GM18508 (cell line): ENCODE results near the gene DCST1.

Source experiments
- ATAC-seq: cut with Tn5 transposase; IDR thresholded peaks from one replicate; pipeline ENCODE4 v1.9.1; 2021; ENCODE audit warnings: moderate number of reproducible peaks; ENCODE audit not compliant: insufficient read depth, unreplicated experiment

Gene DCST1

DNA sequence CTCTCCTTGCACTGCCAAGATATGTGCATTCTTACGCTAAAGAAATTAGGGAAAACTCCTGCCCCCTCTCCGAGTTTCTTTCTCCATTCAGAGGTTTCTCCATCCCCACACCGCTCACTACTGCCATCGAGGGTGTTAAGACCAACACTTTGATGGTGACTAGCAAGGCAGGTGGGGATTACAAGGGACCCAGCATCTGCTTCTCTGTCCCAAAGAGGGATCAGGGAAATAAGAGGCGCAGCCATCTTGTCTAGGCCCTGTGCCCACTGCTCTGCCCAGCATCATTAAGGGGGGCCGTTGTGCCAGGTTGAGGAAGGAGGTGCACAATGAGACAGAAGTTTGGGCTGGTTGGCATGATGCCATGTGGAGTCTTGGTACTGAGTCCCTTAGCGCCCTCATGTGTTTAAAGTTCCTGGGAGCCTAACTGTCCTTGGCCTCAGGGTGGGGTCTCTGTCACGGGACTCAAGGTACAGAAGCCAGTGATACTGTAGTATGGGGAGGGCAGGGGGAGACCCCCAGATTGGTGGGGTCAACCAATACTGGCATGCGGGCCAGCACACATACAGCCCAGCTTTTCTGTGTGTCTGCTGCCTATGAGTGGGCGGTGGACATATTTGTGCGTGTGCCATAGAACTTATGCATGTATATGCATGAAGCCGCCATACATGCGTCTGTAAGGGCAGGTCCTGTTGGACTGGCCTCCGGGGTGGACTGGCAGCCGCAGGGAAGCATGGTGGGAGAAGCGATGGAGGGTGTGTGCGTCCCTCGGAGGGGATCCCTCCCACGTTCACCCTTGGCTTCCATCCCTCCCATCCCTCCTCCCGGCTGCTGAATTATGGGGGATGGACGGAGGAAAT is 50.5 kb downstream of the DCST1 start:
- no peak for ATAC-seq

DNA sequence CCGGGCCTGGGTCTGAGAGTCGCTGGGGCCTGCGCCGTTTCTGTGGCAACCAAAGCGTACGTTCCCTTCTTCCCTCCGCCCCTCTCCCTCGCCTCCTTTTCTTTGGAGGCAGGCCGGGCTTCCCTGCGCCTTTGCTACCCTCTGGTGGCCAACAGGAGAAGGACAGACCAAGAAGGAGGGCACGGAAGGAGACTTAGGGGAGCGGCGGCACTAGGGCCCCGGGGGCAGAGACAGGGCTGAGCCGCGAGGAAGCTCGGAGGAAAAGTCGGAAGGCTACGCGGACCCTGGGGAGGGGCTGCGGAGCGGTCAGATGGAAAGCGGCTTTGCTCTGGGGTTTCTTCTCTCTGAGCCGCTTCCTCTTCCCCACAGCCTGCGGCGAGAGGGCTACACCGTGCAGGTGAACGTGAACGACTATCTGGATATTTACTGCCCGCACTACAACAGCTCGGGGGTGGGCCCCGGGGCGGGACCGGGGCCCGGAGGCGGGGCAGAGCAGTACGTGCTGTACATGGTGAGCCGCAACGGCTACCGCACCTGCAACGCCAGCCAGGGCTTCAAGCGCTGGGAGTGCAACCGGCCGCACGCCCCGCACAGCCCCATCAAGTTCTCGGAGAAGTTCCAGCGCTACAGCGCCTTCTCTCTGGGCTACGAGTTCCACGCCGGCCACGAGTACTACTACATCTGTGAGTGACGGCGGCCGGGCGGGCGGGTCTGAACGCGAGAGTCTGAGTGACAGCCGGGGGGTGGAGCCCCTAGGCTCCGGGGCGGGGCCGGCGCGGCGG is 51.3 kb downstream of the DCST1 start:
- peak; percentile 50 for ATAC-seq

DNA sequence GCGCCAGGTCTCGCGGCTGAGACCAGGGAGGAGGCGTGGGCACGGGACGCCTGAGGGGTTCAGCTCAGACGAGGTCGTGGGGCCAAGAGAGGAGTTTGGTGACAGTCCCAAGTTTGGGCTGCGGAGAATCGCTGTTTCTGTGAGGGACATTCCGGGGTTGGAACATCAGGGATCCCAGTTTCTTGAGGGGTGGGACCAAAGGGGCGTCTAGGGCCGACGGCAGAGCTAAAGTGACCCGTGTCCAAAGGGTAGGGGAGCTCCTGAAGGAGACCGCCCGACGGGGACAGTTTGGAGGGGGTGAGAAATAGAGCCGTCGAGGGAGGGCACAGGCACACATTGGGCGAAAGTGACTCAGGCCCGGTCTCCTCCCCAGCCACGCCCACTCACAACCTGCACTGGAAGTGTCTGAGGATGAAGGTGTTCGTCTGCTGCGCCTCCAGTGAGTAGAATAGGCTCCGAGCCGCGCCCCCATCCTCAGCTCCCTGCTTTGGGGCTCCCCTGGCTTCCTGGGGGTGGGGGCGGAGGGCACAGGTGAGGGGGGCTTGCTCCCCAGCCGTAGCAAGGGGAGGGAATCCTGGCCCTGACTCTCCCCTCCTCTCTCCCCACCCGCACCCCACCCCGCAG is 52.0 kb downstream of the DCST1 start:
- no peak for ATAC-seq

DNA sequence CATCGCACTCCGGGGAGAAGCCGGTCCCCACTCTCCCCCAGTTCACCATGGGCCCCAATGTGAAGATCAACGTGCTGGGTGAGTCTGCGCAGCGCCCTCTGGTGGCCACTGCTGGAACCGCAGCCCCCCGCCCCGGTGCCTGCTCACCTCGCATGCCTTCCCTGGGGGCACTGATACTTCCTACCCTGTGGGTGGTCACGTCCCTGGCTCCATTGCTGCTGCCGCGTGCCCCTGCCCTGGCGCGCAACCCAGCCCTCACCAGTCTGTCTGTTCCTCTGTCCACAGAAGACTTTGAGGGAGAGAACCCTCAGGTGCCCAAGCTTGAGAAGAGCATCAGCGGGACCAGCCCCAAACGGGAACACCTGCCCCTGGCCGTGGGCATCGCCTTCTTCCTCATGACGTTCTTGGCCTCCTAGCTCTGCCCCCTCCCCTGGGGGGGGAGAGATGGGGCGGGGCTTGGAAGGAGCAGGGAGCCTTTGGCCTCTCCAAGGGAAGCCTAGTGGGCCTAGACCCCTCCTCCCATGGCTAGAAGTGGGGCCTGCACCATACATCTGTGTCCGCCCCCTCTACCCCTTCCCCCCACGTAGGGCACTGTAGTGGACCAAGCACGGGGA is 52.6 kb downstream of the DCST1 start:
- no peak for ATAC-seq

DNA sequence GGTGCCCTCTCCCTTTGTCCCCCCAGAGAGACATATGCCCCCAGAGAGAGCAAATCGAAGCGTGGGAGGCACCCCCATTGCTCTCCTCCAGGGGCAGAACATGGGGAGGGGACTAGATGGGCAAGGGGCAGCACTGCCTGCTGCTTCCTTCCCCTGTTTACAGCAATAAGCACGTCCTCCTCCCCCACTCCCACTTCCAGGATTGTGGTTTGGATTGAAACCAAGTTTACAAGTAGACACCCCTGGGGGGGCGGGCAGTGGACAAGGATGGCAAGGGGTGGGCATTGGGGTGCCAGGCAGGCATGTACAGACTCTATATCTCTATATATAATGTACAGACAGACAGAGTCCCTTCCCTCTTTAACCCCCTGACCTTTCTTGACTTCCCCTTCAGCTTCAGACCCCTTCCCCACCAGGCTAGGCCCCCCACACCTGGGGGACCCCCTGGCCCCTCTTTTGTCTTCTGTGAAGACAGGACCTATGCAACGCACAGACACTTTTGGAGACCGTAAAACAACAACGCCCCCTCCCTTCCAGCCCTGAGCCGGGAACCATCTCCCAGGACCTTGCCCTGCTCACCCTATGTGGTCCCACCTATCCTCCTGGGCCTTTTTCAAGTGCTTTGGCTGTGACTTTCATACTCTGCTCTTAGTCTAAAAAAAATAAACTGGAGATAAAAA is 53.4 kb downstream of the DCST1 start:
- ATAC-seq, result no peak

DNA sequence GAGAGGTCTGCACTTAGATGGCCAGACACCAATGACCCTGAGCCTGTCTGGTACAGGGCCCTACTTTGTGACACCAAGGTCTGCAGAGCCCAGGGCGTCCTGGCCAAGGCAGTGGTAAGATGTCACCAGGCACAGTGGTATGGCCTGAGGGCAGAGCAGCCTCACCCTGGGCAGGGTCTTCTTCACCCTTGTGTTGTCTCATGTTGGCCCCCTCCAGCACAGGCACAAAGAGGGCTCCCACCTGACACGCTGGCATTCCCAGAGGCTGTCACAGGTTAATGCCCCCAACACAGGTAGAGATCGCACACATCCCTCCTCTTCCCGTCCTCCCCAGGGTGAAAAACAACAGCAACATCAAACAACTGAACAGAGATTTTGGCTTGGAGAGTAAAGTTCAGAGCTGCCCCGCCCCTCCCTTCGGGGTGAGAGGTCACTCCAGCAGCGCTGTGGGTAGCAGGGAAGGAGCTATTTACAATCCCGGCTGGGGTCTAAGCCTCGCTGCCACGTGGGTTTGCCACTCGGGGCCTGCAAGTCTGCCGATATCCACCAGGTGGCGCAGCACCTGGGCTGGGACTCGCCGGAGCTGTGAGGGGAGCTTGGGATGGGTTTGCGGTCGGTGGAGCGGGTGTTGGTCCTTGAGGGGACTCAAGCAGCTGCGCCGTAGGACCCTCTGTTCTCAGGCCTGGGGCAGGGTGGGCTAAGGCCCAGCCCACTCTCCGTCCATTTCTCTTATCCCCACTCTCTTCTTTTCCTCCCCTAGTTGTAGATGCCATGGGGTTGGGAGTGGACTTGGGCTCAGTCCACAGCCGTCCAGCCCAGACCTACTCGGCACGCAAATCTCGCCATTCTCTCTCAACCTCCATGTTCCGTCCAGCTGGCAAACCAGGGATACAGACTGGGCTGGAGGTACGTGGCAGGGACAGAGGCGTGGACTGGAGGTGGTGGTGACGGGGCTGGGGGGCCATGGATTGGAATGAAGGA is 57.7 kb downstream of the DCST1 start:
- no peak for ATAC-seq

DNA sequence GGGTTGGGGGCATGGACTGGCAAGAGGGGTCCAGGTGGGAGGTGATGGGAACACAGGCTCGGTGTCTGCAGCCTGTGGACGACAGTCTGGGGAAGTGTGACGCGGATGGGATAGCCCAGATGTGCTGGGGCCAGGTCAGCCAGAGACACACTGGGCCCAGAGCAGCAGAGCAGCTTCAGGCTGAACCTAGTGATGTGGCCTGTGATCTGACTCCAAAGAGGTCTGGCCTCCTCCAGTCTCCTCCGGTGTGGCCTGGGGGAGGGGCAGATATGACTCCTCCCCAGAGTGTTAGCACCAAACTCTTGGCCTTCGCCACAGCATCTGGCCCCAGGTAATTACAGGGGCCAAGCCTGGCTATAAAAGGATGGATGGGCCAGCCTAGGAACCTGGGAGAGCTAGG is 58.5 kb downstream of the DCST1 start:
- no peak for ATAC-seq

DNA sequence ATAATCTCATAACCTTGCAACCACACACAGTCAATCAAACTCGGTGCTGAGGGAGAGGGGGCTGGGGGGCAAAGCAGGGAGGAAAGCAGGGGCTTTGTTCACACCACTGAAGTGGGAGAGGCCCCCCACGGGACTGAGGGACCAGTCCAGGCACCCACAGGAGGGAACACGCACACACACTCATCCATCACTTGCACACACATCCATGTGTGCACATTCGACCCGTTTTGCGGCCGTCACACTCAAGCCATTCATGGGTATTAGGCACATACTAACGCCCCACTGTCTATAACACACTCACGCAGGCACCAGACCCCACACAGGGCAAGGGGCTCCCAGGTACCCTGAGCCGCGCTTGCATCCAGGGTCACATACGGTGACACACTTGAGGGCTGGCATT is 59.0 kb downstream of the DCST1 start:
- no peak for ATAC-seq

DNA sequence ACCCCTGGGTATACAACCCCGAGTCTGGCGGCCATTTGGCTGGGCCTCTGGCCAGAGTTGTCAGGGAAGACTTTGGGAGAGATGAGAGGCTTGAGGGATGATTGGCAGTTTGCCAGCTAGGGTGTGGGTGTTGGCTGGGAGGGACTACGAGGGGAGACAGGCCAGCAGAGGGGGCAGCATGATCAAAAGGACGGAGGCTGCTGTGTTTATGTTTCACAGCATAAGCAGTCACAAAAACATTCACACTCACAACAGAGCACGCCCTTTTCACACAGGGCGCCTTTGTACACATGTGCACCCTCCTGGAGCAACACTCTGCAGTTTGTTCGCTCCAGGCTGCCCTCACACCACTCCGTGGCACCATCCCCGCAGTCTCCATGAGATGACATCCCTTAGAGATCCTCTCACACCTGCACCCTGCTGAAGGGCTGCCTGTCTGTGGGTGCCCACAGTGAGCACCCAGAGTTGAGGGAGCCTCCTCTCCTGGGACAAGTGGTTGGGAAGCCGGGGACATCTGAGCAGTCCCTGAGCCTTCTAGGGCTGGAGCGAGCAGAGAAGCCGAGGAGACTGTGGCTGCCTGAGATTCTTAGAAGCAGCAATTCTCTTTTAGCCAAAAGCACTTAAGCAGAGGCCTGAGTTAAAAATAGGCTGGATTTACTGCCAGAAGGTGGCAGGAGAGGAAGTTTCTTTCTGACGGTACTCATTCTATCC is 60.4 kb downstream of the DCST1 start:
- no peak for ATAC-seq

DNA sequence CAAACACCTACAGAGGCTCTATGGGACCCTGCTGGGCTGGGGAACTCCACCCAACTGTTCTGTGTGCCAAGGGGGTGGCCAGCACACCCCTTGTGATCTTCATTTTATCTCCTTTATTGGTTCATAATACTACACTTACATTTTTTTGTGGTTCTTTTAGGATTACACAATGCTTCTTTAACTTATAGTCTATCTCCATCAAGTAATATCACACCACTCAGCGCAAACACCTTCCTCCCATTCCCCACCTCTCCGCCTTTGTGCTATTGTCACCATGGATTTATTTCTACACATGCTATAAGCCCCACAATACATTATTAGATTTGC is 61.0 kb downstream of the DCST1 start:
- no peak for ATAC-seq

DNA sequence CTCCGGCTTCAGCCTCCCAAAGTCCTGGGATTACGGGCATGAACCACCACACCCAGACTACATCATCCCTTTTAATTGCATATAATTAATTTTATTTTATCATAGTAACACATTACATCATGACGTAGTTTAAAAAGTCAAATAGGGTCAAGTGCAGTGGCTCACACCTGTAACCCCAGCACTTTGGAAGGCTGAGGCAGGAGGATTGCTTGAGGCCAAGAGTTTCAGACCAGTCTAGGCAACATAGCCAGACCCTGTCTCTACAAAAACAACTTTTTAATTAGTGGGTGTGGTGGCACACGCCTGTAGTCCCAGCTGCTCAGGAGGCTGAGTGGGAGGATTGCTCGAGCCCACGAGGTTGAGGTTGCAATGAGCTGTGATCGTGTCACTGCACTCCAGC is 65.7 kb downstream of the DCST1 start:
- no peak for ATAC-seq
